HG02884 (cell line): ENCODE data around the gene CLDN20.

ENCODE experiments used
- ATAC-seq: cut with Tn5 transposase; IDR thresholded peaks from one replicate; pipeline ENCODE4 v1.9.1; 2021; ENCODE audit warnings: mild to moderate bottlenecking, moderate library complexity; ENCODE audit not compliant: unreplicated experiment

Gene CLDN20

GRCh38 chr6:155244434-155244833 is 19.4 kb upstream of the CLDN20 start:
- no peak for ATAC-seq

GRCh38 chr6:155245193-155245592 is 18.6 kb upstream of the CLDN20 start:
- ATAC-seq, result no peak

- no peak for ATAC-seq
Observed at GRCh38 chr6:155245831-155246230, 18.0 kb upstream of the CLDN20 start.

- no peak for ATAC-seq
Observed at GRCh38 chr6:155246825-155247224, 17.0 kb upstream of the CLDN20 start.

GRCh38 chr6:155247618-155248007 is 16.2 kb upstream of the CLDN20 start:
- ATAC-seq, result no peak

GRCh38 chr6:155248008-155249001 is 15.5 kb upstream of the CLDN20 start:
- peak; percentile 62 for ATAC-seq

- ATAC-seq, result no peak
Observed at GRCh38 chr6:155250701-155251381, 13.0 kb upstream of the CLDN20 start.

GRCh38 chr6:155252581-155252980 is 11.2 kb upstream of the CLDN20 start:
- no peak for ATAC-seq

GRCh38 chr6:155253337-155253736 is 10.5 kb upstream of the CLDN20 start:
- no peak for ATAC-seq

- no peak for ATAC-seq
Observed at GRCh38 chr6:155254139-155254538, 9.7 kb upstream of the CLDN20 start.

GRCh38 chr6:155256122-155256795 is 7.6 kb upstream of the CLDN20 start:
- no peak for ATAC-seq

GRCh38 chr6:155257796-155258195 is 6.0 kb upstream of the CLDN20 start:
- no peak for ATAC-seq

- ATAC-seq, result no peak
Observed at GRCh38 chr6:155259204-155259603, 4.6 kb upstream of the CLDN20 start.

- ATAC-seq, result no peak
Observed at GRCh38 chr6:155259897-155260296, 3.9 kb upstream of the CLDN20 start.

- peak; percentile 52 for ATAC-seq
Observed at GRCh38 chr6:155260686-155261085, 3.1 kb upstream of the CLDN20 start.

GRCh38 chr6:155261111-155261900 is 2.5 kb upstream of the CLDN20 start:
- no peak for ATAC-seq

- no peak for ATAC-seq
Observed at GRCh38 chr6:155262655-155263054, 1.2 kb upstream of the CLDN20 start.

GRCh38 chr6:155264693-155265320 is 994 bp downstream of the CLDN20 start:
- ATAC-seq, result no peak

GRCh38 chr6:155265843-155266535 is 2.2 kb downstream of the CLDN20 start:
- ATAC-seq, result no peak

GRCh38 chr6:155267411-155267810 is 3.6 kb downstream of the CLDN20 start:
- no peak for ATAC-seq
